A673 (cell line): ENCODE data around the gene BTBD19.

Experiments used
- EZH2 ChIP-seq: fragments of 200-600 bp; sonication (generic); IDR thresholded peaks from 2 replicates; pipeline ENCODE4 v1.6.1; 2017; ENCODE audit warnings: borderline replicate concordance, low read depth, mild to moderate bottlenecking, mixed read lengths, antibody characterized with exemption, low read length; ENCODE audit not compliant: poor library complexity, severe bottlenecking
- TF ChIP-seq, protein P1 (sequence below): fragments of 300-800, 200-600 bp; sonication (generic); conservative IDR thresholded peaks from 2 replicates; pipeline ENCODE4 v1.5.1; 2017; ENCODE audit warnings: low read depth, mild to moderate bottlenecking, antibody characterized with exemption, low read length, moderate library complexity, mixed read lengths

DNA sequence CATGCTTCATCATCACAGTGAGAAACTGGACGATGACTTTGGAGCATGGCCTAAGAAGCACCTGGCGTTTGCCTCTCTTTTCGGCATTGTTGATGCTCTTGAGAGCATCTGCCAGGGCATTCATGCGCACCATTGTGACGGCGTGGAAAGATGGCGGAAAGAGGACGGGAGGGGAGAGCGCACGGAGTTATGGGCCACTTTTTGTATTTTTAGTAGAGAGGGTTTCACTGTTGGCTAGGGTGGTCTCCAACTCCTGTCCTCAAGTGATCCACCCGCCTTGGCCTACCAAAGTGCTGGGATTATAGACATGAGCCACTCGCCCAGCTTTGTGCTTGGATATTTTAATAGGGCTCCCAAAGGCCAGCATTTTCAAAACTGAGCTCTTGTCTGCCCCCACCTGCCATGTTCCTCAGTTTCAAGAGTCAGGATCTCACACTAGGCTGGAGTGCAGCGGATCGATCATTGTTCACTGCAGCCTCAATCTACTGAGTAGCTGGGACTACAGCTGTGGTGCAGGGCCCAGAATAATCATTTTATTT is 27.7 kb upstream of the BTBD19 start:
- TF ChIP-seq, protein P1, sequence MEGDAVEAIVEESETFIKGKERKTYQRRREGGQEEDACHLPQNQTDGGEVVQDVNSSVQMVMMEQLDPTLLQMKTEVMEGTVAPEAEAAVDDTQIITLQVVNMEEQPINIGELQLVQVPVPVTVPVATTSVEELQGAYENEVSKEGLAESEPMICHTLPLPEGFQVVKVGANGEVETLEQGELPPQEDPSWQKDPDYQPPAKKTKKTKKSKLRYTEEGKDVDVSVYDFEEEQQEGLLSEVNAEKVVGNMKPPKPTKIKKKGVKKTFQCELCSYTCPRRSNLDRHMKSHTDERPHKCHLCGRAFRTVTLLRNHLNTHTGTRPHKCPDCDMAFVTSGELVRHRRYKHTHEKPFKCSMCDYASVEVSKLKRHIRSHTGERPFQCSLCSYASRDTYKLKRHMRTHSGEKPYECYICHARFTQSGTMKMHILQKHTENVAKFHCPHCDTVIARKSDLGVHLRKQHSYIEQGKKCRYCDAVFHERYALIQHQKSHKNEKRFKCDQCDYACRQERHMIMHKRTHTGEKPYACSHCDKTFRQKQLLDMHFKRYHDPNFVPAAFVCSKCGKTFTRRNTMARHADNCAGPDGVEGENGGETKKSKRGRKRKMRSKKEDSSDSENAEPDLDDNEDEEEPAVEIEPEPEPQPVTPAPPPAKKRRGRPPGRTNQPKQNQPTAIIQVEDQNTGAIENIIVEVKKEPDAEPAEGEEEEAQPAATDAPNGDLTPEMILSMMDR: no peak
- no peak for TF ChIP-seq EZH2
